Subcutaneous abdominal adipose tissue (tissue), 5 donors: Measurements from ENCODE around the gene GOLGA6L26.
"Not testable (repeated sequence)": the region's sequence is repeated elsewhere in the genome, so short reads cannot be mapped to it uniquely, and the experiment has no call there.

Experiments used
- H3K27ac ChIP-seq: one replicate; pipeline ENCODE4 v1.7.0; 2013; ENCODE audit warnings: low read depth, mild to moderate bottlenecking, inconsistent platforms, low read length, moderate library complexity
- H3K27me3 ChIP-seq, 5 donors: one replicate each; pipeline ENCODE4 v1.7.0; 2013; ENCODE audit warnings: low read length in 5 of 5, inconsistent platforms in 1 of 5; ENCODE audit not compliant: control insufficient read depth in 5 of 5, insufficient read depth in 4 of 5
- H3K36me3 ChIP-seq, 5 donors: one replicate each; pipeline ENCODE4 v1.7.0; 2013; ENCODE audit warnings: low read length in 5 of 5; ENCODE audit not compliant: control insufficient read depth in 5 of 5, insufficient read depth in 5 of 5
- H3K4me1 ChIP-seq, 5 donors: one replicate each; pipeline ENCODE4 v1.7.0; 2013; ENCODE audit warnings: low read length in 5 of 5, mild to moderate bottlenecking in 3 of 5, moderate library complexity in 1 of 5; ENCODE audit not compliant: control insufficient read depth in 5 of 5, insufficient read depth in 5 of 5
- H3K4me3 ChIP-seq, 5 donors: one replicate each; pipeline ENCODE4 v1.7.0; 2013; ENCODE audit warnings: low read length in 5 of 5, low read depth in 1 of 5
- H3K9ac ChIP-seq, 5 donors: one replicate each; pipeline ENCODE4 v1.7.0; 2013; ENCODE audit warnings: low read length in 5 of 5, mild to moderate bottlenecking in 4 of 5, moderate library complexity in 3 of 5
- H3K9me3 ChIP-seq, 5 donors: one replicate each; pipeline ENCODE4 v1.7.0; 2013; ENCODE audit warnings: low read length in 5 of 5; ENCODE audit not compliant: control insufficient read depth in 5 of 5
- donor health status: healthy.
- donor health status: healthy.
- donor health status: healthy.
- donor health status: healthy.
- donor health status: healthy.

The GOLGA6L26 gene

GRCh38 chr15:23362622-23363021 is 28.6 kb upstream of the GOLGA6L26 start:
- not testable (repeated sequence) for H3K9ac ChIP-seq, H3K36me3 ChIP-seq, H3K4me3 ChIP-seq, H3K27ac ChIP-seq, H3K9me3 ChIP-seq, H3K4me1 ChIP-seq, H3K27me3 ChIP-seq

GRCh38 chr15:23354448-23354847 is 20.5 kb upstream of the GOLGA6L26 start, which contains the start of gene GOLGA8S:
GOLGA8S (plus strand) TSS chr15:23354748; CDS start chr15:23354810, 62 bp downstream.
- H3K4me3 ChIP-seq, H3K9me3 ChIP-seq, H3K27me3 ChIP-seq, H3K36me3 ChIP-seq, H3K9ac ChIP-seq, H3K4me1 ChIP-seq, H3K27ac ChIP-seq: not testable (repeated sequence)

- not testable (repeated sequence) for H3K27me3 ChIP-seq, H3K27ac ChIP-seq, H3K4me3 ChIP-seq, H3K9ac ChIP-seq, H3K9me3 ChIP-seq, H3K4me1 ChIP-seq
- H3K36me3 ChIP-seq: peaks cover 6 to 42% (median 28%) of the 10 kb centered on the region in 5 donors
Measured at GRCh38 chr15:23311233-23311632, 22.8 kb downstream of the GOLGA6L26 start.

GRCh38 chr15:23305921-23306320 is 28.1 kb downstream of the GOLGA6L26 start:
- not testable (repeated sequence) for H3K9me3 ChIP-seq, H3K9ac ChIP-seq, H3K27me3 ChIP-seq, H3K27ac ChIP-seq, H3K4me3 ChIP-seq
- peaks cover 0 to 17% (median 4%) of the 10 kb centered on the region in 5 donors for H3K4me1 ChIP-seq
- peaks cover 6 to 38% (median 22%) of the 10 kb centered on the region in 5 donors for H3K36me3 ChIP-seq

GRCh38 chr15:23304805-23305204 is 29.2 kb downstream of the GOLGA6L26 start:
- H3K9ac ChIP-seq, H3K4me3 ChIP-seq, H3K9me3 ChIP-seq, H3K27ac ChIP-seq, H3K27me3 ChIP-seq: not testable (repeated sequence)
- peaks cover under 1 to 27% (median 13%) of the 10 kb centered on the region in 5 donors for H3K36me3 ChIP-seq
- H3K4me1 ChIP-seq: peaks cover 0 to 17% (median 4%) of the 10 kb centered on the region in 5 donors

GRCh38 chr15:23304267-23304666 is 29.7 kb downstream of the GOLGA6L26 start:
- H3K9ac ChIP-seq: peak overlapping the region in 2 of 5 donors; percentile 30 to 76
- peaks cover 0 to 21% (median 8%) of the 10 kb centered on the region in 5 donors for H3K36me3 ChIP-seq
- H3K4me3 ChIP-seq: peak overlapping the region; percentile 55 to 82 (median 59)
- H3K27me3 ChIP-seq, H3K9me3 ChIP-seq, H3K27ac ChIP-seq: not testable (repeated sequence)
- H3K4me1 ChIP-seq: peaks cover 0 to 17% (median 4%) of the 10 kb centered on the region in 5 donors

GRCh38 chr15:23303654-23304053 is 30.3 kb downstream of the GOLGA6L26 start:
- H3K4me3 ChIP-seq: peak overlapping the region; percentile 55 to 82 (median 59)
- H3K9me3 ChIP-seq, H3K27me3 ChIP-seq, H3K27ac ChIP-seq: not testable (repeated sequence)
- peak overlapping the region in 2 of 5 donors; percentile 30 to 76 for H3K9ac ChIP-seq
- peaks cover 0 to 15% (median 7%) of the 10 kb centered on the region in 5 donors for H3K36me3 ChIP-seq
- H3K4me1 ChIP-seq: peaks cover 0 to 17% (median 4%) of the 10 kb centered on the region in 5 donors

- Histone ChIP-seq H3K36me3 (peaks cover 0 to 12% (median 5%) of the 10 kb centered on the region in 5 donors), H3K4me1 (peaks cover 0 to 17% (median 4%) of the 10 kb centered on the region in 5 donors)
- H3K27ac ChIP-seq, H3K4me3 ChIP-seq, H3K9ac ChIP-seq, H3K9me3 ChIP-seq, H3K27me3 ChIP-seq: not testable (repeated sequence)
Measured at GRCh38 chr15:23303246-23303645, 30.8 kb downstream of the GOLGA6L26 start.
